ENCODE measurements around the gene FRA10AC1. TPM values are rescaled to one million over a fixed set of nuclear protein-coding genes. Genes with fewer than 3 reads are reported as not detected.

Gene FRA10AC1
- total RNA-seq, 4 donors from 2014 or later, result 14.1 to 25.5 (median 16.1) TPM

GRCh38 chr10:93672890-93673289 lies 29.5 kb downstream of the FRA10AC1 start:
- H3K36me3 ChIP-seq, result peaks cover 0 to 76% (median 0%) of the 10 kb centered on the region in 3 donors
- no peak for DNase-seq (ENCODE audit: low spot score in 2 of 2)
- H3K4me3 ChIP-seq, result no peak overlapping the region
- H3K4me1 ChIP-seq, result no peaks in the 10 kb centered on the region
- no peak overlapping the region for H3K27ac ChIP-seq
- TF ChIP-seq POLR2A (IDR thresholded peaks at IDR 0.05), result no peak
- TF ChIP-seq, protein P1, sequence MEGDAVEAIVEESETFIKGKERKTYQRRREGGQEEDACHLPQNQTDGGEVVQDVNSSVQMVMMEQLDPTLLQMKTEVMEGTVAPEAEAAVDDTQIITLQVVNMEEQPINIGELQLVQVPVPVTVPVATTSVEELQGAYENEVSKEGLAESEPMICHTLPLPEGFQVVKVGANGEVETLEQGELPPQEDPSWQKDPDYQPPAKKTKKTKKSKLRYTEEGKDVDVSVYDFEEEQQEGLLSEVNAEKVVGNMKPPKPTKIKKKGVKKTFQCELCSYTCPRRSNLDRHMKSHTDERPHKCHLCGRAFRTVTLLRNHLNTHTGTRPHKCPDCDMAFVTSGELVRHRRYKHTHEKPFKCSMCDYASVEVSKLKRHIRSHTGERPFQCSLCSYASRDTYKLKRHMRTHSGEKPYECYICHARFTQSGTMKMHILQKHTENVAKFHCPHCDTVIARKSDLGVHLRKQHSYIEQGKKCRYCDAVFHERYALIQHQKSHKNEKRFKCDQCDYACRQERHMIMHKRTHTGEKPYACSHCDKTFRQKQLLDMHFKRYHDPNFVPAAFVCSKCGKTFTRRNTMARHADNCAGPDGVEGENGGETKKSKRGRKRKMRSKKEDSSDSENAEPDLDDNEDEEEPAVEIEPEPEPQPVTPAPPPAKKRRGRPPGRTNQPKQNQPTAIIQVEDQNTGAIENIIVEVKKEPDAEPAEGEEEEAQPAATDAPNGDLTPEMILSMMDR (IDR thresholded peaks at IDR 0.05), result no peak
- TF ChIP-seq EP300 (IDR thresholded peaks at IDR 0.05), result no peak
- no peaks in the 10 kb centered on the region for H3K27me3 ChIP-seq
- H3K9me3 ChIP-seq, result no peaks in the 10 kb centered on the region
- WGBS, 2 donors, result 96 to 98% methylated on average over 2 of the region's 2 CpGs

- H3K27ac ChIP-seq, result no peak overlapping the region
- no peaks in the 10 kb centered on the region for H3K9me3 ChIP-seq
- no peak for DNase-seq (ENCODE audit: low spot score in 2 of 2)
- no peaks in the 10 kb centered on the region for H3K27me3 ChIP-seq
- 92 to 95% methylated on average over 2 of the region's 2 CpGs for WGBS, 2 donors
- H3K4me1 ChIP-seq, result no peaks in the 10 kb centered on the region
- H3K4me3 ChIP-seq, result no peak overlapping the region
- H3K36me3 ChIP-seq, result peaks cover 0 to 76% (median 0%) of the 10 kb centered on the region in 3 donors
- TF ChIP-seq POLR2A (IDR thresholded peaks at IDR 0.05) (no peak), EP300 (IDR thresholded peaks at IDR 0.05) (no peak)
- TF ChIP-seq, protein P1 (IDR thresholded peaks at IDR 0.05), result no peak
Observed at GRCh38 chr10:93672022-93672678, 30.2 kb downstream of the FRA10AC1 start.

GRCh38 chr10:93671042-93671441 lies 31.4 kb downstream of the FRA10AC1 start:
- H3K9me3 ChIP-seq, result no peaks in the 10 kb centered on the region
- no peak for DNase-seq (ENCODE audit: low spot score in 2 of 2)
- no peak overlapping the region for H3K27ac ChIP-seq
- H3K4me3 ChIP-seq, result no peak overlapping the region
- 90 to 94% methylated on average over 2 of the region's 2 CpGs for WGBS, 2 donors
- TF ChIP-seq, protein P1 (IDR thresholded peaks at IDR 0.05), result no peak
- TF ChIP-seq POLR2A (IDR thresholded peaks at IDR 0.05), result no peak
- no peak for TF ChIP-seq EP300 (IDR thresholded peaks at IDR 0.05)
- H3K4me1 ChIP-seq, result no peaks in the 10 kb centered on the region
- no peaks in the 10 kb centered on the region for H3K27me3 ChIP-seq
- peaks cover 0 to 79% (median 0%) of the 10 kb centered on the region in 3 donors for H3K36me3 ChIP-seq

DNA sequence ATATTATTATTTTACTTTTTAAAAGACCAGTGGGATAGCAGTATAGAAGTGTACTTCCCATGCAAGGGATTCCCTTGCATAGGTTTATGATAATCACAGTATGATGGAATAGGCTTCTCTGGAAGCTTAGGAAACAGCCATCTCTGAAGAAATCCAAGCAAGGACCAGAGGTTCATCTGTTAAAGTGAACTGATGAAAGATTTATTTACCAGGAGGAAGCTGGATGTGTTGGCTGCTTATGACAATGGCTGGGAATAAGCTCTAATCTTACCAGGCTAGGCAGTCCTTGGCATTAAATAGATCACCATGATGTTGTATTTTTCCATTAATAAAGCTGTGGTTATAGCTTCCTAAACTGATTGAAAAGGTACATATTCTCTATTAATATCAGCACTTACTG lies 32.0 kb downstream of the FRA10AC1 start:
- Histone ChIP-seq H3K9me3 (no peaks in the 10 kb centered on the region), H3K36me3 (peaks cover 0 to 81% (median 0%) of the 10 kb centered on the region in 3 donors)
- TF ChIP-seq POLR2A (IDR thresholded peaks at IDR 0.05) (no peak), EP300 (IDR thresholded peaks at IDR 0.05) (no peak)
- TF ChIP-seq, protein P1 (IDR thresholded peaks at IDR 0.05), result no peak

DNA sequence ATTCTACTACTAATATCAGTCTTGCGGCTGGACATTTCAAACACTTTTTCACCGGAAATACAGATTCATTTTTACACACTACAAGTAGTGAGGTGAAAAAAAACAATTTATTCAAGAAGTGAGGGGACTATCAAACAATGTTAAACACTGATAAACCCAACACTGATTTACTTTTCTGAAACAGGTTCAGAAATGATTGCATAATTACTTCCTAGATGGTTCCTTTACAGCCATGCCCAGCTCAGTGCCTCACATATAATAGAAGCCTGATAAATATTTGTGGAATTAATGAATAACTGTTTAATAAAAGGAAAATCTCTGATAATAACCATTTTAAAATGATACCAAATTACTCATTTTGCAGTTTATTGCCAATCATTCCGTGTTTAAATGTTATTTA lies 34.6 kb downstream of the FRA10AC1 start:
- H3K4me1 ChIP-seq, result no peaks in the 10 kb centered on the region
- H3K9me3 ChIP-seq, result no peaks in the 10 kb centered on the region
- DNase-seq (ENCODE audit: low spot score in 2 of 2), result no peak
- no peak overlapping the region for H3K27ac ChIP-seq
- 94 to 96% methylated on average over 3 of the region's 3 CpGs for WGBS, 2 donors
- TF ChIP-seq POLR2A (IDR thresholded peaks at IDR 0.05) (no peak), EP300 (IDR thresholded peaks at IDR 0.05) (no peak)
- TF ChIP-seq, protein P1 (IDR thresholded peaks at IDR 0.05), result no peak
- H3K4me3 ChIP-seq, result no peak overlapping the region
- H3K36me3 ChIP-seq, result peaks cover 0 to 76% (median 0%) of the 10 kb centered on the region in 3 donors
- H3K27me3 ChIP-seq, result no peaks in the 10 kb centered on the region

More for the DNA sequence above, 32.0 kb downstream of the FRA10AC1 start:
- H3K4me1 ChIP-seq, result no peaks in the 10 kb centered on the region
- H3K27me3 ChIP-seq, result no peaks in the 10 kb centered on the region
- no peak for DNase-seq (ENCODE audit: low spot score in 2 of 2)
- no peak overlapping the region for H3K27ac ChIP-seq
- H3K4me3 ChIP-seq, result no peak overlapping the region

Data from tibial nerve (tissue), 4 donors.